K562 (cell line): ENCODE measurements around the gene TBRG1. TPM values are rescaled to one million over a fixed set of nuclear protein-coding genes. Genes with fewer than 3 reads are reported as not detected.

Experiments
- FOXK2 ChIP-seq, 2 experiments: fragments of 450-650 bp; IDR thresholded peaks in 1 of 2; conservative IDR thresholded peaks in 1 of 2; 2 replicates each; pipeline ENCODE4 v1.6.1; 2016; ENCODE audit warnings: low read depth in 2 of 2, mild to moderate bottlenecking in 1 of 2
- MAFG ChIP-seq: fragments of 450-650 bp; conservative IDR thresholded peaks from 2 replicates; pipeline ENCODE4 v1.6.1; 2016; ENCODE audit warnings: missing genetic modification characterization, missing compliant biosample characterization
- RAD21 ChIP-seq, 2 experiments: fragments of 250-450 bp in 1 of 2; fragments of 450-650 bp in 1 of 2; sonication (Bioruptor Pico) in 1 of 2; formaldehyde crosslinking in 1 of 2; IDR thresholded peaks in 1 of 2; conservative IDR thresholded peaks in 1 of 2; 2 replicates each; pipeline versions ENCODE4 v1.4.0 to v1.8.0; 2020 to 2022; ENCODE audit warnings: mild to moderate bottlenecking in 2 of 2, moderate library complexity in 1 of 2
- RBFOX2 ChIP-seq: fragments of 200-400 bp; formaldehyde crosslinking; IDR thresholded peaks from 2 replicates; pipeline ENCODE4 v1.6.1; 2017; ENCODE audit warnings: low read depth, mild to moderate bottlenecking, low read length, moderate library complexity
- SP1 ChIP-seq: sonication (generic); formaldehyde crosslinking; IDR thresholded peaks from 2 replicates; pipeline ENCODE4 v1.8.1; 2022; ENCODE audit warnings: mild to moderate bottlenecking, missing genetic modification reagents
- TAL1 ChIP-seq: fragments of 450-650 bp; IDR thresholded peaks from 2 replicates; pipeline ENCODE4 v1.6.1; 2016; ENCODE audit warnings: mild to moderate bottlenecking
- ZFX ChIP-seq: sonication (generic); formaldehyde crosslinking; IDR thresholded peaks from 2 replicates; pipeline ENCODE4 v1.8.0; 2022; ENCODE audit warnings: mild to moderate bottlenecking, missing genetic modification reagents, moderate library complexity
- ZNF143 ChIP-seq: sonication (generic); formaldehyde crosslinking; IDR thresholded peaks from 2 replicates; pipeline ENCODE4 v1.9.0; 2022; ENCODE audit warnings: mild to moderate bottlenecking, missing genetic modification reagents
- ZNF830 ChIP-seq: fragments of 250-450 bp; sonication (Bioruptor Pico); IDR thresholded peaks from 2 replicates; pipeline ENCODE4 v1.5.0; 2021; ENCODE audit warnings: mild to moderate bottlenecking
- polyA plus RNA-seq, 8 experiments: library from polyadenylated mRNA; depleted of rRNA in 4 of 8; stranded (reverse) in 5 of 8; unstranded in 3 of 8; fragments of >200 nt; fragmentation: Nextera tagmentation in 2 of 8; fragmentation: Illumina TruSeq in 1 of 8; extraction: Ambion mirVana in 2 of 8; extraction: Trizol in 1 of 8; gene quantifications; 2 replicates each; pipeline versions ENCODE4 v1.2.1 to v1.2.3, GENCODE V29; 2011 to 2014; ENCODE audit warnings: inconsistent platforms in 1 of 8, missing spikeins in 1 of 8
- total RNA-seq, 7 experiments: library from RNA; depleted of rRNA in 6 of 7; stranded (reverse); fragments of >200 nt in 6 of 7; fragmentation: Illumina TruSeq in 2 of 7; extraction: Trizol in 2 of 7; gene quantifications; 2 replicates each; pipeline versions ENCODE4 v1.2.1 to v1.2.3, GENCODE V29; 2011 to 2021; ENCODE audit warnings: low replicate concordance in 1 of 7
- TF ChIP-seq, protein P1 (sequence below): fragments of 250-450 bp; sonication (Bioruptor Pico); IDR thresholded peaks from 2 replicates; pipeline ENCODE4 v1.5.0; 2021
- TF ChIP-seq, protein P2 (sequence below): IDR thresholded peaks from 3 replicates; pipeline ENCODE4 v1.6.1; 2011; ENCODE audit warnings: borderline replicate concordance, mild to moderate bottlenecking, moderate library complexity; ENCODE audit not compliant: insufficient read length; ENCODE audit errors: extremely low read depth
- TF ChIP-seq, protein P3 (sequence below), 3 experiments: fragments of 200-800 bp in 1 of 3; sonication (Bioruptor generic) in 1 of 3; sonication (generic) in 1 of 3; formaldehyde crosslinking in 1 of 3; IDR thresholded peaks; 2 replicates each; pipeline versions ENCODE4 v1.6.1 to v1.8.0; 2016 to 2022; ENCODE audit warnings: mild to moderate bottlenecking in 2 of 3, missing compliant biosample characterization in 2 of 3, missing genetic modification characterization in 2 of 3, missing genetic modification reagents in 1 of 3
- TF ChIP-seq, protein P4 (sequence below): fragments of 450-650 bp; IDR thresholded peaks from 2 replicates; pipeline ENCODE4 v1.6.1; 2016
- TF ChIP-seq, protein P5 (sequence below): sonication (generic); formaldehyde crosslinking; IDR thresholded peaks from 2 replicates; pipeline ENCODE4 v1.8.1; 2023; ENCODE audit warnings: missing genetic modification reagents, mild to moderate bottlenecking, borderline replicate concordance

Gene TBRG1
- total and polyA plus RNA-seq, 9 of the 15 experiments (the other 6 are each of a cell fraction or from before 2014, with no cell fraction given) = 8.7 to 30.0 (median 20.2) TPM

DNA sequence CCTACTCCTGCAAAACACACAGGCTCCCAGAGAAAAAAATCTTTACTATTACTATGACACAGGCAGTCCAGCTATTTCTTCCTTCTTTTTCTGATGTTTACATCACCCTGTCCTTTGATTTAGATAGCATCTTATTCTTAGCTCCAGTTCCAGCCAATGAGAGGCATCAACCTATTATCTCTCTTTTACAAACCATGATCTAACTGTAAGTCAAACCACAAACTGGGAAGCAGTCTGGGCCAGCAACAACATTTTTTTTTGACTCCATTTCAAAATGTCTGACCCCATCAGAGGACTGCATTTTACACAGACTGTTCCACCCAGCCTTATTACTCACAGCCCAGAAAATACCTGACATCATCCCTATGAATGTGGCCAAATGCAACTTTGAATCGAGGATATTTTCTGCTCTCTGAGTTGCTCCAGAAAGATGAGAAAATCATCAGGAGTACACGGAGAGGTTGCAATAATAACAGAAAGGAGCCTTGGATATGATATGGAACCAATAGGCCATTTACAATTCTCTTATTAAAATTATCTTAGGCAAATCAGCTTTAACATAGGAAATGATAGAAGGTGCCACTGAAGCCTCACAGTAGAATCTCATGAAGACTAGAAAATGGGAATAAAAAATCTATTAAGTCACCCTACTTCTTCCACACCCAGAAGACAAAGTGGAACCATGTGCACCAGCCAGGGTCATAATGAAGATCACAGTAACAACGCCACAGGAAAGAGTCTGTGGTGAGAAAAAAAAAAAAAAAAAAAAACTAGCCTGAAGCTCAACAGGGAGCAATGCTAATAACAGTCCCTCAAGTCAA lies 21.2 kb downstream of the TBRG1 start (continued):
- TF ChIP-seq, protein P1, sequence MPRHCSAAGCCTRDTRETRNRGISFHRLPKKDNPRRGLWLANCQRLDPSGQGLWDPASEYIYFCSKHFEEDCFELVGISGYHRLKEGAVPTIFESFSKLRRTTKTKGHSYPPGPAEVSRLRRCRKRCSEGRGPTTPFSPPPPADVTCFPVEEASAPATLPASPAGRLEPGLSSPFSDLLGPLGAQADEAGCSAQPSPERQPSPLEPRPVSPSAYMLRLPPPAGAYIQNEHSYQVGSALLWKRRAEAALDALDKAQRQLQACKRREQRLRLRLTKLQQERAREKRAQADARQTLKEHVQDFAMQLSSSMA (CRISPR knock-in tag) = no peak
- TF ChIP-seq TAL1 (peak; percentile 42; the same call in 1 of the 2 replicates), MAFG (tag) (no peak), RAD21 (CRISPR knock-in tag; conservative IDR thresholded peaks at IDR 0.05 in 1 of 2, IDR thresholded peaks at IDR 0.05 in 1 of 2) (0 out of 4 replicates have a peak, but pooled peaks of 1 of the 2 experiments have one; percentile 6), RBFOX2 (peak; percentile 61), ZFX (CRISPR knock-in tag) (0 out of 2 replicates have a peak, but pooled peaks have one; percentile 13), FOXK2 (conservative IDR thresholded peaks at IDR 0.05 in 1 of 2, IDR thresholded peaks at IDR 0.05 in 1 of 2; ENCODE audit: low read depth in 2 of 2) (peak; percentile 83 to 86), ZNF143 (CRISPR knock-in tag) (no peak), ZNF830 (CRISPR knock-in tag) (no peak), SP1 (CRISPR knock-in tag) (no peak)
- TF ChIP-seq, protein P2, sequence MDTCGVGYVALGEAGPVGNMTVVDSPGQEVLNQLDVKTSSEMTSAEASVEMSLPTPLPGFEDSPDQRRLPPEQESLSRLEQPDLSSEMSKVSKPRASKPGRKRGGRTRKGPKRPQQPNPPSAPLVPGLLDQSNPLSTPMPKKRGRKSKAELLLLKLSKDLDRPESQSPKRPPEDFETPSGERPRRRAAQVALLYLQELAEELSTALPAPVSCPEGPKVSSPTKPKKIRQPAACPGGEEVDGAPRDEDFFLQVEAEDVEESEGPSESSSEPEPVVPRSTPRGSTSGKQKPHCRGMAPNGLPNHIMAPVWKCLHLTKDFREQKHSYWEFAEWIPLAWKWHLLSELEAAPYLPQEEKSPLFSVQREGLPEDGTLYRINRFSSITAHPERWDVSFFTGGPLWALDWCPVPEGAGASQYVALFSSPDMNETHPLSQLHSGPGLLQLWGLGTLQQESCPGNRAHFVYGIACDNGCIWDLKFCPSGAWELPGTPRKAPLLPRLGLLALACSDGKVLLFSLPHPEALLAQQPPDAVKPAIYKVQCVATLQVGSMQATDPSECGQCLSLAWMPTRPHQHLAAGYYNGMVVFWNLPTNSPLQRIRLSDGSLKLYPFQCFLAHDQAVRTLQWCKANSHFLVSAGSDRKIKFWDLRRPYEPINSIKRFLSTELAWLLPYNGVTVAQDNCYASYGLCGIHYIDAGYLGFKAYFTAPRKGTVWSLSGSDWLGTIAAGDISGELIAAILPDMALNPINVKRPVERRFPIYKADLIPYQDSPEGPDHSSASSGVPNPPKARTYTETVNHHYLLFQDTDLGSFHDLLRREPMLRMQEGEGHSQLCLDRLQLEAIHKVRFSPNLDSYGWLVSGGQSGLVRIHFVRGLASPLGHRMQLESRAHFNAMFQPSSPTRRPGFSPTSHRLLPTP = no peak
- TF ChIP-seq, protein P3, sequence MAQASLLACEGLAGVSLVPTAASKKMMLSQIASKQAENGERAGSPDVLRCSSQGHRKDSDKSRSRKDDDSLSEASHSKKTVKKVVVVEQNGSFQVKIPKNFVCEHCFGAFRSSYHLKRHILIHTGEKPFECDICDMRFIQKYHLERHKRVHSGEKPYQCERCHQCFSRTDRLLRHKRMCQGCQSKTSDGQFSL (CRISPR knock-in tag; IDR thresholded peaks at IDR 0.05) = no peak
- TF ChIP-seq, protein P3 (tag; IDR thresholded peaks at IDR 0.05) = no peak
- TF ChIP-seq, protein P4, sequence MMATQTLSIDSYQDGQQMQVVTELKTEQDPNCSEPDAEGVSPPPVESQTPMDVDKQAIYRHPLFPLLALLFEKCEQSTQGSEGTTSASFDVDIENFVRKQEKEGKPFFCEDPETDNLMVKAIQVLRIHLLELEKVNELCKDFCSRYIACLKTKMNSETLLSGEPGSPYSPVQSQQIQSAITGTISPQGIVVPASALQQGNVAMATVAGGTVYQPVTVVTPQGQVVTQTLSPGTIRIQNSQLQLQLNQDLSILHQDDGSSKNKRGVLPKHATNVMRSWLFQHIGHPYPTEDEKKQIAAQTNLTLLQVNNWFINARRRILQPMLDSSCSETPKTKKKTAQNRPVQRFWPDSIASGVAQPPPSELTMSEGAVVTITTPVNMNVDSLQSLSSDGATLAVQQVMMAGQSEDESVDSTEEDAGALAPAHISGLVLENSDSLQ = peak; percentile 28; the same call in 1 of the 2 replicates
- TF ChIP-seq, protein P5, sequence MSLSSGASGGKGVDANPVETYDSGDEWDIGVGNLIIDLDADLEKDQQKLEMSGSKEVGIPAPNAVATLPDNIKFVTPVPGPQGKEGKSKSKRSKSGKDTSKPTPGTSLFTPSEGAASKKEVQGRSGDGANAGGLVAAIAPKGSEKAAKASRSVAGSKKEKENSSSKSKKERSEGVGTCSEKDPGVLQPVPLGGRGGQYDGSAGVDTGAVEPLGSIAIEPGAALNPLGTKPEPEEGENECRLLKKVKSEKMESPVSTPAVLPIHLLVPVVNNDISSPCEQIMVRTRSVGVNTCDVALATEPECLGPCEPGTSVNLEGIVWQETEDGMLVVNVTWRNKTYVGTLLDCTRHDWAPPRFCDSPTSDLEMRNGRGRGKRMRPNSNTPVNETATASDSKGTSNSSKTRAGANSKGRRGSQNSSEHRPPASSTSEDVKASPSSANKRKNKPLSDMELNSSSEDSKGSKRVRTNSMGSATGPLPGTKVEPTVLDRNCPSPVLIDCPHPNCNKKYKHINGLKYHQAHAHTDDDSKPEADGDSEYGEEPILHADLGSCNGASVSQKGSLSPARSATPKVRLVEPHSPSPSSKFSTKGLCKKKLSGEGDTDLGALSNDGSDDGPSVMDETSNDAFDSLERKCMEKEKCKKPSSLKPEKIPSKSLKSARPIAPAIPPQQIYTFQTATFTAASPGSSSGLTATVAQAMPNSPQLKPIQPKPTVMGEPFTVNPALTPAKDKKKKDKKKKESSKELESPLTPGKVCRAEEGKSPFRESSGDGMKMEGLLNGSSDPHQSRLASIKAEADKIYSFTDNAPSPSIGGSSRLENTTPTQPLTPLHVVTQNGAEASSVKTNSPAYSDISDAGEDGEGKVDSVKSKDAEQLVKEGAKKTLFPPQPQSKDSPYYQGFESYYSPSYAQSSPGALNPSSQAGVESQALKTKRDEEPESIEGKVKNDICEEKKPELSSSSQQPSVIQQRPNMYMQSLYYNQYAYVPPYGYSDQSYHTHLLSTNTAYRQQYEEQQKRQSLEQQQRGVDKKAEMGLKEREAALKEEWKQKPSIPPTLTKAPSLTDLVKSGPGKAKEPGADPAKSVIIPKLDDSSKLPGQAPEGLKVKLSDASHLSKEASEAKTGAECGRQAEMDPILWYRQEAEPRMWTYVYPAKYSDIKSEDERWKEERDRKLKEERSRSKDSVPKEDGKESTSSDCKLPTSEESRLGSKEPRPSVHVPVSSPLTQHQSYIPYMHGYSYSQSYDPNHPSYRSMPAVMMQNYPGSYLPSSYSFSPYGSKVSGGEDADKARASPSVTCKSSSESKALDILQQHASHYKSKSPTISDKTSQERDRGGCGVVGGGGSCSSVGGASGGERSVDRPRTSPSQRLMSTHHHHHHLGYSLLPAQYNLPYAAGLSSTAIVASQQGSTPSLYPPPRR = no peak
